HUES6 (cell line): ENCODE measurements around the gene PON3.
A peak's percentile ranks its signal among the peaks of the same experiment; 100 is the strongest.

Experiments
- H3K27ac ChIP-seq: 2 replicates; pipeline ENCODE4 v1.7.0; 2013; ENCODE audit warnings: low read depth, mild to moderate bottlenecking, low read length, inconsistent platforms
- H3K27me3 ChIP-seq: 2 replicates; pipeline ENCODE4 v1.6.1; 2013; ENCODE audit warnings: low read length; ENCODE audit not compliant: control insufficient read depth, insufficient read depth
- H3K36me3 ChIP-seq: 2 replicates; pipeline ENCODE4 v1.6.1; 2013; ENCODE audit warnings: low read length; ENCODE audit not compliant: control insufficient read depth, insufficient read depth
- H3K4me1 ChIP-seq: 2 replicates; pipeline ENCODE4 v1.6.1; 2013; ENCODE audit warnings: low read length; ENCODE audit not compliant: control insufficient read depth, insufficient read depth
- H3K4me3 ChIP-seq: 2 replicates; pipeline ENCODE4 v1.5.1; 2013; ENCODE audit warnings: low read depth, low read length
- H3K9ac ChIP-seq: one replicate; pipeline ENCODE4 v1.6.1; 2013; ENCODE audit warnings: mild to moderate bottlenecking, low read length
- H3K9me3 ChIP-seq: 2 replicates; pipeline ENCODE4 v1.6.1; 2013; ENCODE audit warnings: low read depth, low read length; ENCODE audit not compliant: control insufficient read depth, insufficient read depth

The PON3 gene

DNA sequence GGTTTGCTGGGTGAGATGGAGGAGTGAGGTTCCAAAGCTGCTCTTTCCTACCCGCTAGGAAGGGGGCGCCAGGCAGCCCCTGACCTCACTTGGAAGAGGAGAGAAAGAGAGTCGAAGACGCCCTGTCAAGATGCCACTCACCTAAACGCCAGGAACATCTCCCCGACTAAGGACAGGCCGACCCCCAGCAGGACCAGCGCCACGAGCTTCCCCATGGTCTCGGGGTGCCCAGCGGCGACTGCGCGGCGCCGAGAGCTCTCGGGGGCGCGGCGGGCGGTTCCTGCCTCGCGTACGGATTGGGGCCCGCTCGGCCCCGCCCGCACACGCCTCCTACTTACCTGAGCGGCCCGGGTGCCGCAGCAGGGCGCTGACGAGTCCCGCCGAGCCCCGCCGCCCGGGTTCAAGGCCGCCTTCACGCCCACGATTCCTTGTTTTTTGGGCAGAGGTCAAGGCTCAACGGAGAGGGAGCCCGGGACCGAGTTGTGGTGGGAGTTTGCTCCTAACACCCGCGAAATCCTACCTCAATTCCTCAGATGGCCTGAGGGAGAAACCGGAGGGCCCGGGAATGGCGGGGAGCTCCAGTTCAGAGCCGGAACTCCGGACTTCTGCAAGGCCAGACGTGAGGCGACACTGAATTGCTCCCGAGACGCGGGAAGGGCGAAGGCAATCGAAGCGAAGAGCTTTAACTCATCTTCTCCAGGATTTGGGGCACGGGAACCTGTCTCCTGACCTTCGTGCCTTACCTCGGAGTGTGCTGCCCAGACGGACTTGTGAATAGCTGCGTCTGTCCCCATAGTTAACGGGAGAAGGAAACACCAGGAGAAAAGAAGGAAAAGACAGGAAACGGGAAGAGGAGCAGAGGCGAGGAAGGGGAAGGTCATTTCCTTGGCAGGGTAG is at the start of gene PON3:
Gene PON3, minus strand, starts transcription at position 240 of the 897 bp plus-strand sequence. Its CDS starts 25 bp downstream, at position 215.
- no peaks in the 10 kb centered on the region for H3K9me3 ChIP-seq
- H3K9ac ChIP-seq: peak within 1 kb of the TSS; percentile 19
- H3K27ac ChIP-seq: no peak within 1 kb of the TSS
- H3K36me3 ChIP-seq: no peaks in the 10 kb centered on the region
- peak within 1 kb of the TSS; percentile 60 for H3K4me3 ChIP-seq
- peaks cover 12% of the 10 kb centered on the region; the same call in 1 of the 2 replicates for H3K27me3 ChIP-seq
- no peaks in the 10 kb centered on the region for H3K4me1 ChIP-seq

DNA sequence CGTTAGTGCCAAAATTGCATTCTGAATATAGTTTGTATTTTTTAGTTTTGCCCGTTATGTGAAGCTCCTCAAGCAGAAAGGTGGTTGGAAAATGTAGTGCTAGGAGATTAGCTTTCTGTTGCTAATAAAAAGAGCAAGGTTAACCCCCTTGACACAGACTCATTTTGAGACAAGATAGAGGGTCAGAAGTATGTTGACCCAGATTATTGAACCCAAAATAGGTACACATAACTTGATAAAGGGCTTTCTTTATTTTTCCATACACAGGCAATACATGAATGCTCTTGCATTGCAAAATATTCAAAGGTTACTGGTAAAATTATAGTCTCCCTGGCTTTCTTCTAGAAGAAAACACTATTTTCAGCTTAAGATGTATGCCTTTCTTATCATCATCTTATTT is 48.6 kb upstream of the PON3 start:
- Histone ChIP-seq H3K36me3 (no peaks in the 10 kb centered on the region), H3K4me1 (no peaks in the 10 kb centered on the region), H3K4me3 (no peak overlapping the region), H3K9me3 (no peaks in the 10 kb centered on the region), H3K27ac (no peak overlapping the region), H3K9ac (no peak overlapping the region), H3K27me3 (no peaks in the 10 kb centered on the region)

DNA sequence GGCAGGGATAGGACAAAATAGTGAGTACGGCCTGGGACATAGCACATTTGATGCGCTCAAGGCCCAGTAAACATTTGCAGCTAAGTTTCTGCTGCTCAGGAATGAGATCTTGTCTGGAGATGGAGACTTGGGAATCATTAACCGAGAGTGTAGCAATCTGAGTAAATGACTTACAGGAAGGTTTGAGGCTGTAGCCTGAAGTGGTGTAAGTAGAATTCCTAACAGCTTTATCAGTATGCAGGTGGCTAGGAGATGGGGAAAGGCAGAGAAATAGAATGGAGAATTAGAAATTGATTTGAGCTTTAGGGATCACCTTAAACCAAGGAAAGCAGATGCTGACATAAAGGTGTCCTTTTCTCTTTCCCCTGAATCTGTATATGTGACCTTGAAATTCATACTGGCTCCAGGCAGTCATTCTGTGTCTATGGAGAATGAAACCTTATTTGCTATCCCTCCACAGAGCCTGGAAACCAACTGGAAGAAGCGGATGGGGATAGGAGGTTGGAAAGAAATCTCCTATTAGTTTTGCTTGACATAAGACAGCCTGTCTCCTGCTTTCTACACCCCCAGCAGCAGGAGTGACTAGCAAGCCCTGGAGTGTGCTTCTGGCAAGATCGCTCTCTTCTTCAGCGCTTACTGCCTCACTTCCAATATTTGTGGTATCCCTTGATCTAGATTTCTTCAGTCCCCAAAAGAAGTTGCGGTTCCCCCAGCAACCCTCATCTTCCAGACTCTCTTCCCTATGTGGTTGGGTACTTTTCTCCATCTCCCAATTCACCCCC is 45.1 kb upstream of the PON3 start:
- H3K27me3 ChIP-seq: no peaks in the 10 kb centered on the region
- no peak overlapping the region for H3K27ac ChIP-seq
- no peak overlapping the region for H3K9ac ChIP-seq
- no peaks in the 10 kb centered on the region for H3K9me3 ChIP-seq
- no peaks in the 10 kb centered on the region for H3K36me3 ChIP-seq
- no peaks in the 10 kb centered on the region for H3K4me1 ChIP-seq
- no peak overlapping the region for H3K4me3 ChIP-seq

DNA sequence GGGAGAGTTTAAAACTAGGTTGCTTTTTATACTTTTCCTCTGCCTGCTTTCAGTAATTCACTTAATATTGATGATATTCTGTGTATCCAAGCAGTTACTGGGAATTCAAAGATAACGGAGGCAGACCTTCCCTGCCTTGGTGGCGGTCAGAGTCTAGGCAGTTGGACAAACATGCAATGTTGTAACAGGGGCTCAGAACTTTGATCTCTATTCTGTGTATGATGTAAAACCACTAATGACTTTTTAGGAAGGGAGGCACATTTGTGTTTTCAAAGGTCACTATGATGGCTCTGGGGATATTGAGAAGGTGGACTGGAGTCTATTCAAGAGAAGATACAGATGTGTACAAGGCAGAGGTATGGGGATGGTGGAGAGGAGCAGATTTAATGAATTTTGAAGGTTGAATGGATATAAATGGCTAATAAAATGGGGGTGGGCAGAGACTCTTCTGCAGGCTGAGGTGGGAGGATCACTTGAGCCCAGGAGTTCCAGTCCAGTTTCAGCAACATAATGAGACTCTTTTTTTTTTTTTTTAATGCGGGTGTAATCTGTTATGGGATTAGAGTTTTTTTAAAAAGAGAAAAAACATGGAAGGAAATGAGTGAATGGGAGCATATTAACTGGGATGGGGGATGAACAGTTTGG is 44.3 kb upstream of the PON3 start:
- Histone ChIP-seq H3K4me1 (peaks cover under 1% of the 10 kb centered on the region; the same call in 1 of the 2 replicates), H3K27me3 (no peaks in the 10 kb centered on the region), H3K4me3 (no peak overlapping the region), H3K9me3 (no peaks in the 10 kb centered on the region), H3K27ac (no peak overlapping the region), H3K9ac (no peak overlapping the region), H3K36me3 (no peaks in the 10 kb centered on the region)

DNA sequence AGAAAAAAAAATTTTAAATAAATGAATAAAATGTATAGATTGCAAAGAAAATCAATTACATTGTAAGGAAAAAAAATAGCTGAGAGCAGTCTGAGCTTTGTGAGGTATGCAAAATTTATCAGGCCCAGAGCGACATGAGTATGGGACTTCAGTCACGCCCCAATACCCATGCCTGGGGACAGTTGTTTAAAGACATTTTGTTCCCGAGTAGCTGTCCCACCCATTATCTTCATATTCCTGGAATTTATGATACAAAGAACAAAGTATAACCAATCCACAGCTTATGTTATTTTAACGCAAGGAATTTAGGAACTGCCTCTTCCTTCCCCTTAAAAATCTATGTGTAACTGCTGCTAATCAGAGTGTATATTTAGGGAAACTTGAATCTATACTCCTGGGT is 40.2 kb upstream of the PON3 start:
- H3K36me3 ChIP-seq: no peaks in the 10 kb centered on the region
- no peak overlapping the region for H3K4me3 ChIP-seq
- H3K9me3 ChIP-seq: no peaks in the 10 kb centered on the region
- no peaks in the 10 kb centered on the region for H3K27me3 ChIP-seq
- no peak overlapping the region for H3K27ac ChIP-seq
- H3K4me1 ChIP-seq: peaks cover 6% of the 10 kb centered on the region; the same call in 1 of the 2 replicates
- no peak overlapping the region for H3K9ac ChIP-seq

DNA sequence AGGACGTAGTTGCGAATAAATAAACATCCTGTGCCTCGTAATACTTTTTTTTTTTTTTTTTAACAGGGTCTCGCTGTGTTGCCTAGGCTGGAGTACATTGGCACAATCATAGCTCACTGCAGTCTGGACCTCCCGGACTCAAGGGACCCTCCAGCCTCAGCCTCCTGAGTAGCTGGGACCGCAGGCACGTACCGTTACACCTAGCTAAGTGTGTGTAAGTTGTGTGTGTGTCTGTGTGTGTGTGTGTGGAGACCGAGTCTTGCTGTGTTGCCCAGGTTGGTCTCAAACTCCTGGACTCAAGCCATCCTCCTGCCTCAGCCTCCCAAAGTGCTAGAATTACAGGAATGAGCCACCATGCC is 39.2 kb upstream of the PON3 start:
- H3K9ac ChIP-seq: peak overlapping the region; percentile 94
- H3K27me3 ChIP-seq: no peaks in the 10 kb centered on the region
- H3K9me3 ChIP-seq: no peaks in the 10 kb centered on the region
- H3K4me1 ChIP-seq: peaks cover 6% of the 10 kb centered on the region; the same call in 1 of the 2 replicates
- H3K27ac ChIP-seq: no peak overlapping the region
- H3K36me3 ChIP-seq: no peaks in the 10 kb centered on the region
- H3K4me3 ChIP-seq: peak overlapping the region; percentile 78

DNA sequence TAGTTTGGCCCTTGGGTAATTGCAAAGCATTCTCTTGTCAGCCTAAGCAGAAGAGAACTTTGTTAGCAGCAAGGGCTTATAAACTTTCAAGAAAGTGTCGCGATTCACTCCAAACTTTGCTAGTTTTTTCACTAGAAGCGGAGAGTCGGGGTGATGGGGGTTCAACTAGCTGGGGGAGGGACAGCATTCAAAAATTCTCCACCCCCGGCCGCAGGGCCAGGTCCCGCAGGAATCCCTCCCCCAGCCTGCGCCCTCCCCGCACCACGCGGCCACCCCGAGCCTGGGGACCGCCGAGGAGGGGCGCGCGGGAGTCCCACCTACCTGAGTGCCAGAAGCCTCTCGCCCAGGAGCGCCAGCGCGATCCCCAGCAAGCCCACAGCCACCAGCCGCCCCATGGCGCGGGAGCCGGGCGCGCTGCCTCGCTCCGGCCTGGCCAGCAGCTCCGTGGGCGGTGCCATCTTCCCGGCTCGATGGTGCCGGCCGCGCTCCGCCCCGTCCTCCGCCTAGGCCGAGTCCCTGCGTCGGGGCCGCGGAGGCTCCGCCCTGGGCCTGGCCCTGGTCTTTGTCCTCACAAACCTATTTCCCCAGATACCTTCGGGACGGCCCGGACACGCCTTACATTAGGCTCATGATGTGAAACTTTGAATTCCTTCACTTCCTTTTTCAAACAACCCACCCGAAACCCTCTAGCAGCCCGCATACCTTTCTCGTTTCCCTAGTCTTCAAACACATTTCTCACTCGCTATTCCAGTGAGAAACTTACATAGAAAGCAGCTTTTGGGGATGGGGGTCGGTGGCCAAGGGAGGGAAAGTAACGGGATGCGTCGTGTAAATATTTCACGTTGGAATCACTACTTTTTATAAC is 38.6 kb upstream of the PON3 start, which contains the start of gene PON2:
Gene PON2, minus strand, starts transcription at position 472 of the 865 bp plus-strand sequence. Its CDS starts 77 bp downstream, at position 395.
- no peaks in the 10 kb centered on the region for H3K9me3 ChIP-seq
- peak within 1 kb of the TSS; percentile 78 for H3K4me3 ChIP-seq
- no peaks in the 10 kb centered on the region for H3K36me3 ChIP-seq
- H3K27me3 ChIP-seq: no peaks in the 10 kb centered on the region
- H3K4me1 ChIP-seq: peaks cover 6% of the 10 kb centered on the region; the same call in 1 of the 2 replicates
- H3K27ac ChIP-seq: peak within 1 kb of the TSS; percentile 90
- peak within 1 kb of the TSS; percentile 94 for H3K9ac ChIP-seq

DNA sequence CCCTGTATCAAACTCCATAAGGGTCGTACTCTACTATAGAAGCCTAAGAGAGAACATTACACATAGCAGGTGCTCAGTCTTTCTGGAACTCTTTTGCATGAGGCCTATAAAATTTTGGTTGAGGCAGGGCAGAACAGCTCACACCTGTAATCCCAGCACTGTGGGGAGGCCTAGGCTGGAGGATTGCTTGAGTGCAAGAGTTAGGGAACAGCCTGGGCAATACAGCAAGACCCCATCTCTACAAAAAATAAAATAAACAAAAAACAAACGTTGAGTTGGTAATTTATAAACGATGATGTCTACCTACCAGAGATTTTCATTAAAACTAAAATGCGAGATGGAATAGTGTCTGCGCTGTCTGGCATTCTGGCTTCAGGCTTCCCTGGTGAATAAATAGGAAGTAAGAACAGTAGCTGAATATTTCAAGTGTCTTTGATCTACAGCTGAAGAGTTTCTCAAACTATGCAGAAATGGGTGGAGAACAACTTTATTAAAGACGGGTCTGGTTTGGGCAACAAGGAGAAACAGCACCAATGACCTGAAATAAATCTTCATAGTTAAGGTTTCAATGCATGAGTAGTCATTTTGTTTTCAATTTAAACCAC is 37.9 kb upstream of the PON3 start:
- Histone ChIP-seq H3K9ac (peak overlapping the region; percentile 94), H3K27me3 (no peaks in the 10 kb centered on the region), H3K36me3 (no peaks in the 10 kb centered on the region; the same call in 1 of the 2 replicates), H3K9me3 (no peaks in the 10 kb centered on the region), H3K27ac (peak overlapping the region; percentile 90), H3K4me3 (peak overlapping the region; percentile 78), H3K4me1 (peaks cover 6% of the 10 kb centered on the region; the same call in 1 of the 2 replicates)

DNA sequence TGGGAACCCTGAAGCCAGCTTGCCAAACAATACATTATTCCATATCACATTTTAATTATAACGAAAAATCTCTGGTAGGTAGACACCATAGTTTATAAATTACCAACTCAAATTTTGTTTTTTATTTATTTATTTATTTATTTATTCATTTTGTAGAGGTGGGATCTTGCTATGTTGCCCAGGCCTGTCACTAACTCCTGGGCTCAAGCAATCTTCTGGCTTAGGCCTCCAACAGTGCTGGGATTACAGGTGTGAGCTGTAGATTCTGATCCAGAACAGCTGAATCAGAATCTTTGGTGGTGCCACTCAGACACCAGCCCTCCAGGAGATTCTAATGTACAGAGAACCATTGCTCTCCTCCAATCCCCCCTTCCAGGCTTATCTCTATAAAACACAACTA is 37.0 kb upstream of the PON3 start:
- H3K36me3 ChIP-seq: no peaks in the 10 kb centered on the region; the same call in 1 of the 2 replicates

DNA sequence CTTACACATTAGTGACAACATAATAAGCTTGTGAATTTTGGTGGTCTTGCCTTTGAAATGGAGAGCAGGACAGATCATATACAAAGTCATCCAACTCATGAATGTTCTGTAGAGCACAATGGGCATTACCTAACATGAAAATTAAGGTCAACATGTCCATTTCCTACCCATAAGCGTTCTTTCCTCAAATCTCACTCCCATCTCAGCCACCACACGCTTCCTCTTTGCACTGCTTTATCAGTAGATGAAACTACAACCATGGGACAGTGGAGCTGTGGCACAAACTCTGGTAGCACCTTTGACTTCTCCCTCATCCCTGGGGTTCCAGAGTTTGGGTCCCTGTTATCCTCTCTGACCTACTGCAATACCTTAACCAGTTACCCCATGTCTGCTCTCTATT is 36.4 kb upstream of the PON3 start:
- no peaks in the 10 kb centered on the region for H3K27me3 ChIP-seq
- H3K9me3 ChIP-seq: no peaks in the 10 kb centered on the region
- H3K4me1 ChIP-seq: peaks cover 13% of the 10 kb centered on the region
- no peak overlapping the region for H3K4me3 ChIP-seq
- H3K27ac ChIP-seq: no peak overlapping the region
- H3K9ac ChIP-seq: no peak overlapping the region
- no peaks in the 10 kb centered on the region; the same call in 1 of the 2 replicates for H3K36me3 ChIP-seq

More for the DNA sequence above, 37.0 kb upstream of the PON3 start:
- Histone ChIP-seq H3K9me3 (no peaks in the 10 kb centered on the region), H3K4me1 (peaks cover 8% of the 10 kb centered on the region), H3K27ac (no peak overlapping the region), H3K9ac (no peak overlapping the region), H3K27me3 (no peaks in the 10 kb centered on the region), H3K4me3 (no peak overlapping the region)
